ENCODE data around the gene CTPS1.

The CTPS1 gene

DNA sequence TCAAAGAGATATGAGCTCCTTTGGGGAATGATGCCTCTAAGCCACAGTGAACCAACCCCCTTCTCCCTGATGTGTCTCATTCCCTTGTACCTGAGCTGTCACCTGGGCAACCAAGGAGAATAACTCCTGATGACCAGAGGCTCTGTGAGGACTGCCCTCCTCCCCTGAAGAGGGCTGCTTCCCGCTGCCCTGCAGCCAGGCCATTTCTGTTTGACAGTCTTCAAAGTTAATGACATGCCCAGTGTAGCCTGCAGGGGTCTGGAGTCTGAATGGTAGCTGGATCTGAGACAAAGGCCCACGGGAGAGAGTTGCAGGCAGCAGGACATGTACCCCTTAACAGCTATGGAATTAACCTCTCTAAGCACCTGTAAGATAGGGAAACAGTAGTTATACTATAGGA, 45.5 kb downstream of the CTPS1 start:
- DNase-seq (ENCODE audit: low read depth in 2 of 2): no peak

DNA sequence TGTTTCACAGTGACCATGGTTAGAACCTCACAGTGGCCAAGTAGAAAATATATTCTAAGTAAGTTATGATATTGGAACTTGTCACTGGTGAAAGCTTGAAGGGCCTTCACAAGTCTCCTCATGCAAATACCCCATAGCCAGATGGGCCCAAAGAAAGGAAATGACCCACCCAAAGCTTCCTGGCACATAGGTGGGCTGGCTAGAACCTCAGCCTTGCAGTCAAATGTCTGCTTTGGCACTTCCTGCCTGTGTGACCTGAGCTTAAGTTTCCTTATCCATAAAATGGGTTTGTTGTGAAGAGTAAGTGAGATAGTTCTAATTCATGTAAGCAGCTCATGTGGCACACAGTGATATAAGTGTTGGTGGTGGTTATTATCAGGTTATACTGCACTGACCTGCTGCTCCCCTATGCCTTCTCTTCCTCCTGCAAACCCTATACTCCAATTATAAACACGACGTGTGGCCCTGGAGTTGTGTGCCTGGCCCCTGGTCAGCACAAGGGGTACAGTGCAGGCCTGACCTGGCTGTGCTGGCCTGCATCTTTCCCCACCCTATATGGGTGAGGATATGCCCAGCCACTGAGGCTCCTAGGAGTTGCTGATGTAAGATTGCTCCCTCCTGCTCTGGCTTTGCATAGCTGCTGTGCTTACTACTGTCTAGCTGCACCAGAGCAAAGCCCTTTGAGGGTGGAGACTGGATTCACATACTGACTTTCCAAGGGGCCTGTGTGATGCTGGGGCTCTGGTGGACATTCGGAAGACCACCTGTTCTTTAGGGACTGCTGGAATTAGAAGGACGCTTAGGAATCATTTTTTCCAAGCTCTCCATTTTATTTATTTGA, 46.7 kb downstream of the CTPS1 start:
- no peak for DNase-seq (ENCODE audit: low read depth in 2 of 2)

DNA sequence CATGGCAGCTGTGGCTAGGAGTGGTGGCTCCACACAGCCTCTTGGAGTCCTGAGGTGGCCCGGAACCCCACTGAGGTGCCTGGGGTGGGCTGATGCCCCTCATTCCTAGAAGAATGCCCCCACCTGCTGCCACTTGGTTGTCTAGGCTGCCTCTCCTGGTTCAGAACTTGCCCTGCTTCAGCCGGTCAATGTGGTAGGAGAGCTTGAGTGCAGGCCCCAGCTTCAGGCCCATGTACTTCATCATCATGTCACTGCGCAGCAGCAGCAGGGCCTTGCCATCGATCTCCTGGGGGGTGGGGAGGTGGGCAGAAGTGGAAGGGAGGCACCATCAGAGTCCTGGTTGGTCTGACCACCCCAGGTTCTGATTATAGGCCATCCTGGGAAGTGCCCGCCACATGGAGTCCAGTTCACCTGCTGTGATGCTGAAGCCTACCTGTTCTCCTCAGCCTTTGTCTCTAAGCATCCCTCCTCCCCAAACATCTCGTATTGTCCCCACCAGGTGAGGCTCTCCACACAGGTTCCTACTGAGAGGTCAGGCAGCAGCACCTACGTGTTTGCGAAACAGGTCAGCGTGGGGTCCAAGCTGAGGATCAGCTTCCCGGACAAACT, 48.6 kb downstream of the CTPS1 start:
- no peak for DNase-seq (ENCODE audit: low read depth in 2 of 2)

DNA sequence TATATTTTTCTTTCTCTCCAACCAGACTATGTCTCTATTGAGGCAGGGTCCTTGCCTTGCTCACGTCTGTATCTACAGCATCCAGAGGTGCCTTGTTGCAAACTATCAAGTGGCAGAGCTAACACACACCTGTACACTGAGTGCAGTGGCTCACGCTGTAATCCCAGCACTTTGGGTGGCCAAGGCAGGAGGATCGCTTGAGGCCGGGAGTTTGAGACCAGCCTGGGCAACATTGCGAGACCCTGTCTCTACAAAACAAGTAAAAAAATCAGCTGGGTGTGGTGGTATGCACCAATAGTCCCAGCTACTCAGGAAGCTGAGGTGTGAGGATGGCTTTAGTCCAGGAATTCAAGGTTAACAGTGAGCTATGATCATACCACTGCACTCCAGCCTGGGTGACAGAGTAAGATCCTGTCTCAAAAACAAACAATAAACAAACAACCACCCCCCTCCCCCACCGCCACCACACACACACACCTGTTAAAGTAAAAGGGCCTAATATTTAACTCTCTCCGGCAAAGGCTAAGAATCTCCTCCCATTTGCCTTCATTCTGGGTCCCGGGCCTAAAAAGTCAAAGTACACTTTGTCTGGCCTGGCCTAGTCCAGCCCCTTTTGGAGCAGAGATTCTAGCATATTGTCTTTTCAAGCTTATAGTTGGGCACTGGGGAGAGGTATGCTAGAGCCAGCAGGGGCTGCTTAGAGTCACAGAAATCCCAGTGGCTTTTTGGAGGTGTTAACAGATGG, 51.5 kb downstream of the CTPS1 start:
- DNase-seq (ENCODE audit: low read depth in 2 of 2): no peak

DNA sequence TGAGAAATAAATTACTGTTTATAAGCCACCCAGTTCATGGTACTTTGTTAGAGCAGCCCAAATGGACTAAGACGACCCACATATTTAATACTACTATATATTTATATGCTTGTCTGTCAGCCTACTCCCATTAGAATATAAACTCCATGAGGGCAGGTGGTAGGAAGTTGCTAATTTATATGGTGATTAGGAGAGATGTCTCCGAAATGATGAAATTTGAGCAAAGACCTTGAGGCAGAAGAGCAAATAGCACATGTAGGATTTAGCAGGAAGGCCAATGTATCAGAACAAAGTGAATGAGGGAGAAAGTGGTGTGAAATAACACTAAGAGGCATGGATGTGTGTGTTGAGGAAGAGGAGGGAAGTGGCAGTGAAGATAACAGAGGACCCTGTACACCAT, 52.7 kb downstream of the CTPS1 start:
- no peak for DNase-seq (ENCODE audit: low read depth in 2 of 2)

DNA sequence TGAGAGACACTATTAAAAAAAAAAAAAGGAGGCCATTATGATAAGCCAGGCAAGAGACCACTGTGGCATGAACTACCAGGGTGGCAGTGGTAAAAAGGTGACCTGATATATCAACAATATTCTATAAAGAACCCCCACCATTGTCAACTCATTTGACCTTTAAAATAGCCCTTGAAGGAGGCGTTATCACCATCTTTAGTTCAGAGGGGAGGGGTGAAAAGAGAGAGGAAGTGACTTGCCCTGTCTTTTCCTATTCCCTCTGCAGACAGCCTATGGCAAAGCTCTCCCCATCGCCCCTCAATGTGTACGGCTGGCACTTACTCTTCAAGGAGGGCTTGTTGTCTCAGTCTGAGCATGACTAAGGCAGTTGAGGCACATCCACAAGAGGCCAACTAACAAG, 53.8 kb downstream of the CTPS1 start:
- no peak for DNase-seq (ENCODE audit: low read depth in 2 of 2)

DNA sequence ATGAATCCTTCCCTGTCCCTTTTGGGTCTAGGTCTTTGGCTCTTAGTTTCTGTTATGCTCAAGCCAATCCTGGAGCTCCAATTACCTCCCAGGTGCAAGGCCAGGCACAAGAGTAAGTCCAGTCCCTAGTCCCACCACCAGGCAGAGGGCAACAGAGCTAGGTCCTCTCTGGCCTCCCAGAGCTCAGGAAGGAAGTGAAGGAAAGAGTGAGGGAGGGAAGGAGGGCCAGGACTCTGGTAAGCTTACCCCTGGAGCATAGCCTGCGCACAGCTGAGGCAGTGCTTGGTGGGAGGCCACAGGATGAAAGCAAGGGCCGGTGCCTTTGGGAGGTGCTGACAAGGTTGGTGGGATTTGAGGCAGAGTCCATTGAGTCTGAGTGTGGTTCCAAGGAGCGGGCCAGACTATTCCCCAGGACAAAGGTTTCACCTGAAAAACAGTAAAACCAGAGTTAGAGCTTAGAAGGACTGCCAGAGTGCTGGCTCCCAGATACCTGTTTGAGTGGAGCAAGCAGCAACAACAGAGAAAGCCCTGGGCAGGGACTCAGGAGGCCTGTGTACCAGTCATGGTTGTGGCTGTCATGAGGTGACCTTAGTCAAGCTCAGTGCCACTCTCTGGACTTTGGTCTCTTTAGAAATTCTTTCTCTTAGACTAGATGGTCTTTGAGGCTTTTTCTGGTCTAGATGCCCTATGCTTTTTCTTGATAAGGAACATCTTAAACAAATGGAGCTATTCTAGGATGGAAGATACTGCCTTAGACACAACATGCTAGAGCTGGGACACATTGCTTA, 57.8 kb downstream of the CTPS1 start:
- DNase-seq (ENCODE audit: low read depth in 2 of 2): no peak

DNA sequence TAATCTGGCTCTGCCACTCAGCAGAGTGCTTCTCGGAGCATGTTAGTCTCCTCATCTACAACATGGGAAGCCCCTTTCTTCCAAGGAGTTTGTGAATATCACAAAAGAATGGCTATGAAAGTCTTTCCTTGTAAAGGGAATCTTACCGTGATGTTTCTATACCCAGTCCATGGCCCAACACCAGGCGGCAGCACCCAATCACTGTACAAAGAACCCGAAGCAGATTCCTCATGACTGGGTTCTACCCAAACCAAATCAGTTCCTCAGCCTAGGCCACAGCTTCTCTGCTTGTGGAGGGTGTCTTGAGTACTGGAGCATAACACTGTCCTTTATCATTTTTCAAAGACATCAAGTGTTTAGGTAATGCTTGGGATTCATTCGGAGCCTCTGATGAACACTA, 58.6 kb downstream of the CTPS1 start:
- no peak for DNase-seq (ENCODE audit: low read depth in 2 of 2)

DNA sequence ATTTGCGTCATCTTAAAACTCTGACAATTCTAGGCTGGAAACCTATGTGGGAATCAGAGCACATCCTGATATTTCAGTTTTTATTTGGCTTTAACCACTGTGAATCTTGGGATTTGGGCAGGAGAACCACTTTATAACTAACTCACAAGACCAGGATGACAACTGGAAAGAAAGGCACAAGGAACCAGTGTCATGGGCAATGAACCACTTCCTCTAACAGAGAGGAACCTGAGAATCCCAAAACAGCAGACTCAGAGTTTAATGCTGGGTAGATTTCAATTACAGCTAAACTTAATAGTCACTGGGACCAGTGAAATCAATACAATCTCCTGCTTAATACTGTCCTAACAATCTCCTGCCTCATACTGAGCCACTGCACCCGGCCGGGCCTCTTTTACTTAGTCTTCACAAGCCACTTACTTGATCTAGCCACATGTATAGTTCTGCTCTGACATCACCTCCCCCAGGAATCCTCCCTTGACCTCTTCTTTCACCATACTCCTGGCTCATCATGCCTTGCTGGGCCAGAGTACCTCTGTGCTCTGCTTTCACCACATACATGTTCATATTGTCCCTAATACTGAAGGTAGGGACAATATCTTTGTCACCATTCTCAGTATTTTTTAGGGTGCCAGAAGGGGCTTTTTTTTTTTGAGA, 62.2 kb downstream of the CTPS1 start:
- DNase-seq (ENCODE audit: low read depth in 2 of 2): no peak

DNA sequence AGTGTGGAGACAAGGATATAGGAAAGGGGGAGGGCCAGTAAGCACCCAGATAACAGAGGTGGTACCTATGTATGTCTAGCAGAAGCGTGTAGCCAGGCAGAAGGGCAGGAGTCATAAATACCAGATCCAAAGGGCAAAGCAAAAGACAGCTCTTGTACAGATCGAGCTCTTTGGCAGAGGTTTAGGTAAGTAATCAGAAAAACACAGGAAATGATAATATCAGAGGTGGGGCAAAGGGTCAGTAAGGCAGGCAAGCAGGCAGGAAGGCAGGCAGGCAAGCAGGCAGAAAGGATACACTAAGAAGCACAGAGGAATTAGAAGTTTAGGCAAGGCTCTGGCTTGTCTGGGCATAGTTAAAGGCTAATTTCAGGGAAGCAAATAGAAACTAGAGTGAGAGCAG, 64.7 kb downstream of the CTPS1 start:
- no peak for DNase-seq (ENCODE audit: low read depth in 2 of 2)

DNA sequence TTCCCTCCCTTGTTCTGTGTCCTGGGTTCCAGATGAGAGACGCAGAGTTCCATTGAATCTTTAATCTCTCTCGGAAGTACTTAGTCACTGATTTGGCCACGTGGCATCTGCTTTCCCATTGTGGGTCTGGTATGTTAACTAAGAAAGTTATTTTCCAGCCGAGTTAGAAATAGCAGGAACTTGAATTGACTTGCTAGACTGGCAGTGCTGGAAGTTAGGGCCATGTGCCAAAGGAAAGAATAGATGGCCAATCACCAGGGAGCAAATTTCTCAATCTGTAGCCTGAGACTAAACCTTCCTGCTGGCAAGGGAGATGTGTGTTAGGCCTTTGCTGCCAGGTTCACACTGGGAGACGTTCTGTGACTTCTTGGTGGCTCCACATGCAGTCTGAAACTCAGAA, 66.2 kb downstream of the CTPS1 start:
- DNase-seq (ENCODE audit: low read depth in 2 of 2): no peak

DNA sequence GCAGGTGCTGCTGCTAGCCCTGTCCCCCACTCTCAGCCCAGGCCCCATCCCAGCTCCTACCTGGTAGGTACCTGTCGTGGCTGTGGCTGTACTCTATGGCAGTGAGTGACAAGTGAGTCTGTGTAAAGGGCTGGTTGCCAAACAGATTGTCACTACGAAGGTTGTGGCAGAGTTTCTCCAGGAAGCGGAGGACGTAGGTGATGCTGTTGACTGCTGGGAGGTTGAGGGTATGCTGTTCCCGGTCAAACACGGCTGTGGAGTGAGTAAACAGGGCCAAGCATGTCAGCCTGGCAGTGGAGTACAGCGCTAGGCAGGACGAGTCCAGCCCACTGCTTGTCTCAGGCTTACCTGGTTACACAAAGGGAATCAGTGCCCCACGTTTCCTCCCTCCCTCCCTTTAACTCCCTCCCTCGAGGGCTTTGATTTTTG, 66.9 kb downstream of the CTPS1 start:
- DNase-seq (ENCODE audit: low read depth in 2 of 2): no peak

DNA sequence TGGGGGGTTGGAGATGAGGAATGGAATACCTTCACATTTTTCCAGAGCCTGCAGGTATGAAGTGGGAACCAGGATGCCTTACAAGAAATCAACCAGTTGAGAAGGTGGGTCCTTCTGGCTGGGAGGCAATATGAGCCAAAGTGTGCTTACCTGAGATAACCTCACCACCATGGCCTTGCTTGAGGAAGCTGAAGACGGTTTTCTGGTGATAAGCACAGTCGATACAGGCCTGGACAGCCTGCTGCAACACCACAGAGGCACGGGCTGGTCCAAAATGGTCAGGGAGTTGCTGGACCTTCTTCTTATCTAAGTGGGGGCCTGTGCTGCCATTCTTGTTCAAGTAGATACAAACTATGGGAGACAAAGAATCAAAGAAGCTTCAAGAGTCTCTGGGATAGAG, 69.0 kb downstream of the CTPS1 start:
- no peak for DNase-seq (ENCODE audit: low read depth in 2 of 2)

DNA sequence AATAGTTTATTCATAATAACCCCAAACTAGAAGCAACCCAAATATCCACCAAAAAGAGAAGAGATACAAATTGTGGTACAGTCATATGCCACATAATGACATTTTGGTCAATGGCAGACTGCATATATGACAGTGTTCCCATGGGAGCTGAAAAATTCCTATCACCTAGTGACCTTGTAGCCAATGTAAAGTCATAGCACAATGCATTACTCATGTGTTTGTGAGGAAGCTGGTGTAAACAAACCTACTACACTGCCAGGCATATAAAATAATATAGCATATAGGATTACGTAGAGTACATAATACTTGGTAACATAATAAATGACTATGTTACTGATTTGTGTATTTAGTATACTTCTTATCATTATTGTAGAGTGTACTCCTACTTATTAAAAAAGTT, 71.5 kb downstream of the CTPS1 start:
- DNase-seq (ENCODE audit: low read depth in 2 of 2): no peak

DNA sequence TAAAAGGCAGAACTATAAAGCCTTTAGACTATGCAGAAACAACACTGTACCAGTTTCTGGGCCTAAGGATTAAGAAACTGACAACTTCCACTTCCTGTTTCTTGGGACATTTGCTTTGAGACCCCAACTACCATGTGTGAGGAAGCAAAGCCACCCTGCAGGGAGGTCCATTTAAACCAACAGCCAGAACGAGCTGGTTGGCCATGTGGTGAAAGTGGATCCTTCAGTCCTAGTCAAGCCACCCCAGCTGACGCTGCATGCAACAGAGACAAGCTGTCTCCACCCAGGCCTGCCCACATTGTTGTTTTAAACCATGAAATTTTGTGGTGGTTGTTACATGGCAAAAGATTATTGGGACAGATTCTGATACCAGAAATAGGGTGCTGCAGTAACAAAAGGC, 73.8 kb downstream of the CTPS1 start:
- no peak for DNase-seq (ENCODE audit: low read depth in 2 of 2)

DNA sequence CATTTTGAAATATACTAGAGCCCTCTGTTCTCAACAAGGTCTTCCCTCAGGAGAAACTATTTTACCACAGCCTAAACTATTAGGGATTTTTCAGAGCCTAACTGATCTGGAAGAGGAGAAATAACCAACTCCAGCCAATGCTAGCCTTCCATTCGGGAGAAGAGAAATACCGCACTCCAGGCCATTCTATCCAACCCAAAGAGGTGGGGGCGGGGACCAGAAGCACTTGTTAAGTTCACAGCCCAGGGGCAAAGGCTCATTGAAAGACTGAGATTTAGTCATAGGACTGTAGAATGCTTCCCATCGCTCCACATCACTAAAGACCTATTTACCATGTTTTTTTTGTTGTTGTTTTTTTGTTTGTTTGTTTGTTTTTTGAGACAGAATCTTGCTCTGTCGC, 77.4 kb downstream of the CTPS1 start:
- DNase-seq (ENCODE audit: low read depth in 2 of 2): no peak

Measured in stimulated activated CD8-positive, alpha-beta memory T cell treated with anti-CD3 and anti-CD28 coated beads, Interleukin-15, amount 100 ng/mL, for 4 hours (primary cell).